ELR (cell line): Measurements from ENCODE around the gene STARD10.

Source experiments
- DNase-seq: peaks from one replicate; pipeline ENCODE4 v3.0.0-alpha.2; 2015; ENCODE audit warnings: low read depth

Gene STARD10

DNA sequence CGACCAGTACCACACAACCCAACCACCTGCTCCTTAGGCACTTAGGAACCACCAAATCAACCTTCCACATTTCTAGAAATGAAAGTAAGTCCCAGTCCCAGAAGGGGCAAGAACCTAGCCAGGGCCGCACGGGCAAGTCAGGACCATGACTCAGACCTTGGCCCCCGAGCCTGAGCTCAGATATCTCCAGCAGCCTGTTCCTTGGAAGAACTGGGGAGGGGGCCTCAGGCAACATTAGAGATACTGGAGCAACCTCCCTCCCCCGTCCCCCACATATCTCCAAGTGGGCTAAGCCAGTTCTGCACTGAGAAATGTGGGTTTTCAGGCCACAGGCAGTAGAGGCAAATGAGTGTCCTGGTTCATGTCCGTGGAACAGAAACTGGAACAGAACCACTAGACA is 49.4 kb downstream of the STARD10 start:
- DNase-seq, result no peak

GRCh38 chr11:72743321-72744221 is 50.3 kb downstream of the STARD10 start:
- DNase-seq, result no peak

GRCh38 chr11:72742513-72743320 is 51.1 kb downstream of the STARD10 start:
- no peak for DNase-seq

DNA sequence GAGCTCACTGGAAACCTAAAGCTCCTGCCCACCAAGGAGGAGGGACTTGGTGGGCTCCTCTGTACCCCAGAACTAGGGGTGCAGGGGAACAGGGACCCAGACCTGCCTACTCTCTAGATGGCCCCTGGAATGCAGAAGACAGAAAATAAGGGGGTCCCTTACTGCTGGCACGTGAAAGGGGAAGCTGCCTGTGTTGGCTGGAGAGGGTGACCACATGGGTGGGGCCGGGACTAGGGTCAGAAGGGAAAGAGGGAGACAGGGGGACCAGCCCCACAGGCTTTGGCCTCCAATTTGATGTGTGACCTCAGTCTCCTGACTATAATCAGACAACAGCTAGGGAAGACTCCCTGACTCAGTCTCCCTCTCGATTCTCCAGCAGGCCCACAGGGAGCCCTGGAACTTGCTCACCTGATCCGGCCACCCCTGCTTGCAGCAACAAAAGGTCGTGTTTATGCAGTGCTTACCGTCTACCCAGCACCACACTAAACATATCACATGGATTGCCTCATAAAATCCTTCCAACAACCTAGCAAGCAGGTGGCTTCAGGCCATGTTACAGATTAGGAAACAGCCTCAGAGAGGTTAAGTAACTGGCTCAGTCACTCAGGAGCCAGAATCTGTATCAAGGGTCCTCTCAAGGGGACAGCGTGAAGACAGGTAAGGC is 51.9 kb downstream of the STARD10 start:
- DNase-seq, result no peak

DNA sequence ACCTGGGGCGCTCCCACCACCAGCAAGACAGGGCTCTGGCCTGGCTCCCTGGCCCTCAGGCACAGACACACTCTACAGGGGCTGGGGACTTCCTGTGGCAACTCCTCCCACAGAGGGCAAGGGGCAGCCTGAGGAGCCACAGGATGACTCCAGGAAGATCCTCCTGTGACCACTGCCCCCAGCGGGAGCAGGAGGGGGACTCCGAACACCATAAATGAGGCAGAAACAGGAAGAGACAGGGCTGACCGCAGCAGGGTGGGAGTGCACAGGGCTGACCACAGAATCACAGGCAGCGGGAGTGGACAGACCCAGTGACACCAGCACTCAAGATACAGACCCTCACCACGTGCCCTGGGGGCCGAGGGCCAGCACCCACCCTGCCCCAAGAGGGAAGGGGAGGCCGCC is 52.4 kb downstream of the STARD10 start:
- peak; percentile 66 for DNase-seq

GRCh38 chr11:72740562-72741428 is 53.1 kb downstream of the STARD10 start:
- no peak for DNase-seq

GRCh38 chr11:72740060-72740424 is 53.8 kb downstream of the STARD10 start:
- DNase-seq, result no peak

GRCh38 chr11:72739240-72740059 is 54.4 kb downstream of the STARD10 start:
- no peak for DNase-seq

DNA sequence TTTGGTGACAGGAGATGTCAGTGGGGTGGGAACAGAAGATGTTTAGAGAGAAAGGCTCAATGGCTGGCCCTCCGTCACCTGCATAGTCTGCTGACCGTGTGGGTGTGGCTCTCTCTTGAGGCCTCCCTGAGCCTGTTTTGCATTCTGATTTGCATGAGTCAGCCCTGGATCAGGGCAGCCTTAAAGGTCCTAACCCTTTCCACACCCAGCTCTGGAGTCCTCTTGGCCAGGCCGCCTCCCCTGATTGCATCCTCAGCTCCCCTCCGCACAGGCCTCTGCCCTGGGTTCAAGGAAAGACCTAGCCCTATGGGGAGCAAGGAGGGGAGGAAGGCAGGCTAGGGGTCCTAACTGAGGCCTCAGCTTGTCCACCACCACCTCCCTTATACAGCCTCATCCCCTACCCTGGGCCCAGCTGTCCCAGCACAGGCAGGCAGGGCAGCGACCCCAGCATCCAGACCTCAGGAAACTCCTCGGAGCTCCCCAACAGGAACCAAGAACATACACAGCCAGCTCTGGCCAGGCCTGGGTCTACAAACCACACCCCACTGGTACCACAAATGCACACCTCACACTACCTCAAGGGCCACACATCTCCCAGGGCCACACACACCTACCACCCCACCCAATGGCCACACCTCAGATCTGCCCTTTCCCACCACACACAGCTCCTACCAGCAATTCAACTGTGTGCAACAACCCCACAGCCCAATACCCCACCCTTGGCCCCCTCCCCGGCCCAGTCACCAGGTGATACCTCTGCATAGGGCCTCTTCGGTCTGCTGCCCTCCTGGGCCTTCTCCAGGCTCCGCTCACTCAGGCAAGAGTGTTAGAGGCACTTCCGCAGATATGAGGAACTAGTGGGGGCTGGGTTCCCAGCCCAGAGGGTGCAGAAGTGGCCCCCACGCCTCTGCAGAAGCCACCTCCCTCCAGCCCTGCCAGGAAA is 55.4 kb downstream of the STARD10 start:
- DNase-seq, result peak; percentile 78

DNA sequence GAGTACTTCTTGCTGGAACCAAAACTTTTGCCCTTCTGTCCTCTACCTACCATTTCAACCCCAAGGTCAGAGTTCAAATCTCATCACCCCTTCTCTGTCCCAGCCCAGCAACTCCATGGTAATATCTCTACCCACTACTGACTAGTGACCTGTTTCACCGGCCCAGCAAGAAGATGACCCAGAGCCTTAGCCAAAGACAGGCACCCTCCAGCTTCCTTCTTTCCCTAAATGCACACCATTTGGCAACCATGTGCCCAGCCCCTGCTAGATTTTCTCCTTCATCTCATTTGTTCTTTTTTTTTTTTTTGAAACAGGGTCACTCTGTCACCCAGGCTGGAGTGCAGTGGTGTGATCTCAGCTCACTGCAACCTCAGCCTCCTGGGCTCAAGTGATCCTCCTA is 56.5 kb downstream of the STARD10 start:
- DNase-seq, result no peak

DNA sequence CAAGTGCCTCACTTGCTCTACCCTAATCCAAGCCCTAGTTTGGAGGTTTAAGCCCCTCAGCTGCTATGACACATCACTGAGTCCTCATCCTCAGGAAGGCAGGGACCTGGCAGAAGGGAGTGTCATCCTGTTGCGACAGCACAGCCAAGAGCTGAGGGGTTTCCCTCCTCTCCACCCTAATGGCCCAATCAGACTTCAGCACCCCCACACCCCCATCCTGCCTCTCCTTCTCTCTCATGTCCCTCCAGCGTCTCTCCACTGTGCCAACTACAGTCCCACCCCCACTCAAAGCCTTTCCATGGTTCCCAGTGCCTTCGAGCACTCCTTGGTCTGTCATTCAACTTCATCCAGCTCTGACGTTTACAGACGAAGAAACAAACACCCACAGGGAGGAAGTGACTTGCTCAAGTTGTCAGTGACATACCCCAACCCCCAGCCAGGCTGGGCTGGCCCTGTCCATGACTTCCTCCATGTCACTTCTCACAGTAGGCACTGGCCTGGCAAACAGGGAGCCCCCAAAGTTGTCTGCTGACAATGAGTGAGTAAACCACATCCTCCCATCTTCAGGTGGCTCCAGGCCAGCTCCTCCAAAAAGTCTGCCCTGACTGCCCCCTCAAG is 57.3 kb downstream of the STARD10 start:
- peak; percentile 91 for DNase-seq

DNA sequence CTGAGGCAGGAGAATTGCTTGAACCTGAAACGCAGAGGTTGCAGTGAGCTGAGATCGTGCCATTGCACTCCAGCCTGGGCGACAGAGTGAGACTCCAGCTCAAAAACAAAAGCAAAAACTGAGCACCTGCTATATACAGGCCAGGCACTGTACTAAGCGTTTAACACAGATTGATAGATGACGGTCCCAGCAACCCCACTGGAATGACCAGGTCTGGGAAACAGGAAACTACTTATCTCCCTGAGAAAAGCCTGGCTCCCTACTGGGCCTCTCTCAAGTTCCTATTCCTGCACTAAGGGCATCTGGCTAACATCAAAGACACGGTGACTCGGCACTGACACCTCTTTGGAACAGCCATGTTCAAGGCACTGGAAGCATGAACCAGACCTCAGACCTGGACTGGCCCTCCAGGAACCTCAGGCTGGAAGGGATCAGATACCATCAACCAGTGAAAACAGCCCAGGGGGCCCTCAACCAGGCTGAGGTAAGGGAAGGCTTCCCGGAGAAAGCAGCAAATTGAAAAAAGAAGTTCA is 58.3 kb downstream of the STARD10 start:
- DNase-seq, result peak; percentile 71

DNA sequence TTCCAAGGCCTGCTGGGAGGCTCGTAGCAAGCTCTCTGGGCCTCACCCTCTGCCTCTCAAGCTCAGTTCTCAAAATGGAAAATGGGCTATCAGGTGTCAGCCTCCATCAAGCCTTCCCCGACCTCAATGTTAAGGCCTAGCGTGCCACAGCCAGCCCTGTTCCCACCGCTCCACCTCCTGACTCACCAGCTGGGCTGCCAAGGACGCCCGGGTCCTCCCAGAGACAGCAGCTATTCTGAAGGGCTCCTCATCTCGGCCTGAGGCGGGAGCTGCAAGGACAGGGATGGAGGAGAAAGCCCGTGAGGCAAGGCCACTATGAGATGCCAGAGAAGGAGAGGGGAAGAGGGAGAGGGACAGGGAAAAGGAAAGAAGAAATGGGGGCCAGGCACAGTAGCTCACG is 61.5 kb downstream of the STARD10 start:
- no peak for DNase-seq

DNA sequence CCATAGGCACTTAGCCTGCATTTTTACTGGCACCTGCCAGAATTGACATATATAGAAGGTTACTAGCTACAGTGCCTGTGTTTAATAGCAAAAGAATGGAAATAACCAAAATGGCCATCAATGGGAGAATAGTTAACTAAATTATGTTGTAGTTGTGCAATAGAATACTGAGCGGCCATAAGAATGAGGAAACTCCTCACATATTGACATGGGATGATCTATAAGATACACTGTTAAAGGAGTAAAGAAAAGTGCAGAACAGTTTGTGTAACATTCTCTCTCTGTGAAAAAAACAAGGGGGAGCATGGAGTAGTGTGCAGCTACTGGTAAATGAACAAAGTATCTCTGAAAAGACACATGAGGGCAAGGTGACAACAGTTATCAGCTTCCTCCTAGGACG is 63.1 kb downstream of the STARD10 start:
- no peak for DNase-seq

GRCh38 chr11:72730243-72730642 is 63.6 kb downstream of the STARD10 start:
- no peak for DNase-seq

GRCh38 chr11:72727521-72727920 is 66.3 kb downstream of the STARD10 start:
- DNase-seq, result peak; percentile 52

GRCh38 chr11:72726266-72727220 is 67.3 kb downstream of the STARD10 start:
- DNase-seq, result no peak

- DNase-seq, result no peak
Measured at GRCh38 chr11:72725724-72726028, 68.2 kb downstream of the STARD10 start.
